ENCODE measurements around the gene ATF1.
A peak's percentile ranks its signal among the peaks of the same experiment; 100 is the strongest.
"Not testable (repeated sequence)": the region's sequence is repeated elsewhere in the genome, so short reads cannot be mapped to it uniquely, and the experiment has no call there.

ATF1 gene

GRCh38 chr12:50806176-50806575 is 42.3 kb downstream of the ATF1 start:
- no peak for DNase-seq

- not testable (repeated sequence) for DNase-seq
Measured at GRCh38 chr12:50809131-50809530, 45.2 kb downstream of the ATF1 start.

- not testable (repeated sequence) for DNase-seq
Measured at GRCh38 chr12:50814921-50815320, 51.0 kb downstream of the ATF1 start.

- DNase-seq, result no peak
Measured at GRCh38 chr12:50820177-50820576, 56.3 kb downstream of the ATF1 start.

GRCh38 chr12:50822082-50822481 is 58.2 kb downstream of the ATF1 start:
- DNase-seq, result no peak

GRCh38 chr12:50823724-50824123 is 59.8 kb downstream of the ATF1 start:
- DNase-seq, result not testable (repeated sequence)

- no peak for DNase-seq
Measured at GRCh38 chr12:50824914-50825313, 61.0 kb downstream of the ATF1 start.

- peak; percentile 67 for DNase-seq
Measured at GRCh38 chr12:50825372-50825838, 61.5 kb downstream of the ATF1 start.

- DNase-seq, result no peak
Measured at GRCh38 chr12:50828121-50828520, 64.2 kb downstream of the ATF1 start.

- no peak for DNase-seq
Measured at GRCh38 chr12:50828886-50829285, 65.0 kb downstream of the ATF1 start.

- not testable (repeated sequence) for DNase-seq
Measured at GRCh38 chr12:50833801-50834200, 69.9 kb downstream of the ATF1 start.

- DNase-seq, result no peak
Measured at GRCh38 chr12:50839042-50839441, 75.1 kb downstream of the ATF1 start.

- peak; percentile 17 for DNase-seq
Measured at GRCh38 chr12:50840809-50841487, 77.0 kb downstream of the ATF1 start.

GRCh38 chr12:50841716-50842531 is 78.0 kb downstream of the ATF1 start:
- DNase-seq, result no peak

GRCh38 chr12:50842637-50843493 is 79.0 kb downstream of the ATF1 start, which contains the start of gene TMPRSS12:
Gene TMPRSS12 (plus strand): TSS chr12:50842926. CDS start chr12:50842965, 39 bp downstream.
- no peak for DNase-seq

- DNase-seq, result no peak
Measured at GRCh38 chr12:50845021-50845647, 81.2 kb downstream of the ATF1 start.

GRCh38 chr12:50848963-50849362 is 85.1 kb downstream of the ATF1 start:
- DNase-seq, result no peak

- DNase-seq, result not testable (repeated sequence)
Measured at GRCh38 chr12:50855218-50855617, 91.3 kb downstream of the ATF1 start.

GRCh38 chr12:50855679-50856078 is 91.8 kb downstream of the ATF1 start:
- not testable (repeated sequence) for DNase-seq

GRCh38 chr12:50859621-50860310 is 95.9 kb downstream of the ATF1 start:
- DNase-seq, result no peak

GRCh38 chr12:50862316-50862715 is 98.4 kb downstream of the ATF1 start:
- peak; percentile 64 for DNase-seq

GRCh38 chr12:50865266-50865665 is 101.4 kb downstream of the ATF1 start:
- DNase-seq, result no peak
